Urothelium cell line (cell line): ENCODE data around the gene BLMH.

Source experiments
- DNase-seq: peaks from one replicate; pipeline ENCODE4 v3.0.0; 2011; ENCODE audit warnings: low spot score, mixed read lengths
- FAIRE-seq: peaks from 2 replicates; lab custom pipeline; 2011; peaks lifted over from hg19 to GRCh38; lab: Jason Lieb, UNC

Gene BLMH

GRCh38 chr17:30309591-30309990 lies 17.8 kb upstream of the BLMH start:
- FAIRE-seq (no peak), DNase-seq (peak; percentile 21)

DNA sequence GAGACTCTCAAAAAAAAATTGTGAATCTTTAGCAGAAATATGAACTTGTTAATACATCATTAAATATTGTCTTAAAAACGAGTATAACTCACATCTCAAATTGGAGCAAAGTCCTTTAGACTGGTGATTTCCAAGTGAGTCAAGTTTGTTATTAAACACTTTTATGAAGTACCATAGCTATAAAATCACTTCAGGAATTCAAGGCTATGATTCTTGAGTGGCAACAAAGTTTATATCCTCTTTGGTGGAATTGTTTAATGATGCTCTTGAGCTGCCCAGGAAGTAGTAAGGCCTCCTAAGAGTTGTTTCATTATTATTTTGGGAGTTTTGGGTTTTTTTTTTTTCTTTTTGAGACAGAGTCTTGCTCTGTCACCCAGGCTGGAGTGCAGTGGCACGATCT lies 16.7 kb upstream of the BLMH start:
- no peak for FAIRE-seq

GRCh38 chr17:30304778-30305177 lies 13.0 kb upstream of the BLMH start:
- DNase-seq = no peak

More for the DNA sequence above, 16.7 kb upstream of the BLMH start:
- no peak for DNase-seq

GRCh38 chr17:30302241-30302640 lies 10.5 kb upstream of the BLMH start:
- DNase-seq (no peak), FAIRE-seq (no peak)

More at GRCh38 chr17:30304778-30305177, 13.0 kb upstream of the BLMH start:
- FAIRE-seq = no peak

DNA sequence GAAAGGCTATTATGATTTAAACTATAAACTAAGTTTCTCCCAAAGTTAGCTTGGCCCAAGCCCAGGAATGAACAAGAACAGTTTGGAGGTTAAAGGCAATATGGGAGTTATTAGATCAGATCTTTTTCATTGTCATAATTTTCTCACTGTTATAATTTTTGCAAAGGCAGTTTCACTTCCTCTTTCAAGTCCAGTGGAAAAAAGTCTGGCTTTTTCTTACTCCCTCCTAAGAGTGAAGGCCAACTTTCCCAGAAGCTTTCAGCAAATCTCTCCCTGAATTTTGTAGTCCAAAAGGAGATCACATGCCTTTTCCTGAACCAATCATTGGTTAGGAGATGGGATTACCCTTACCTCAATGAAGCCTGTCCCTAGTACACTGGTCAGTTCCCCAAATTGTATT lies 9.1 kb upstream of the BLMH start:
- no peak for DNase-seq
- FAIRE-seq = no peak

DNA sequence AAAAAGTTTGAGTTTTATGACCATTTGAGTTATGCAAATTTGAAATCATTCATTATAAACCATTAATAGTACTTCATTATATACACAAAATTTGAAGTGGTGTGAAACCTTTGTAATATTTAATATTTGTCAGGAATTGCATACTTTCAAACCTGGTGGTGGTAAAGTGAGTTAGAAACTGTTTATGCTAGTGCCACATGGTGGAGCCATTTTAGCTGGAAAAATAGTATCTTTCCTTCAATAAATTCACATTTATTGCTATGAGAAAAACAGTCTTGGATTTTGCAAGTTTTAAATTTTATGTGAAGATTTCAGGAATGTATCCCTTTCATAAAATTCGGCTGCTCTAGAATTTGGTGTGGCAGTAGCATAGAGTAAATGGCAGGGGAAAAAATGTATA lies 7.3 kb upstream of the BLMH start:
- FAIRE-seq (no peak), DNase-seq (no peak)

DNA sequence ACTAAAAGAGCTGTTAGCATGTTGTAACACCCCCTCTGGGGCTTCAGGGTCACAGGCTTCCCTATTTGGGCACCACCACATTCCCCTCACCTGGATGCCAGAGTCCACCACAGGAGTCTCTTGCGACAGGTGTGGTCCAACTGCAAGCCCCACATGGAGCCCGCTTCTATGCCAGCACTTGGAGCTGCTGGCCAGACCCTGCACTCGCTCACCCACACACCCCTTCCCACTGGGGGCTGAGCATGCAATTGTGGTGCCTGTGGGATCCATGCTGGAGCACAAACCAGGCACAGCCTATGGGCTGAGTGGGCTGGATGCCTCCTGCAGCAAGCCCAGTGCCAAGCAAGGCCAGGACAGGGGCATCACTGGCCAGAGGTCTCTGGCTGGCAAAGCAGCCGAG lies 6.0 kb upstream of the BLMH start:
- no peak for FAIRE-seq
- no peak for DNase-seq

DNA sequence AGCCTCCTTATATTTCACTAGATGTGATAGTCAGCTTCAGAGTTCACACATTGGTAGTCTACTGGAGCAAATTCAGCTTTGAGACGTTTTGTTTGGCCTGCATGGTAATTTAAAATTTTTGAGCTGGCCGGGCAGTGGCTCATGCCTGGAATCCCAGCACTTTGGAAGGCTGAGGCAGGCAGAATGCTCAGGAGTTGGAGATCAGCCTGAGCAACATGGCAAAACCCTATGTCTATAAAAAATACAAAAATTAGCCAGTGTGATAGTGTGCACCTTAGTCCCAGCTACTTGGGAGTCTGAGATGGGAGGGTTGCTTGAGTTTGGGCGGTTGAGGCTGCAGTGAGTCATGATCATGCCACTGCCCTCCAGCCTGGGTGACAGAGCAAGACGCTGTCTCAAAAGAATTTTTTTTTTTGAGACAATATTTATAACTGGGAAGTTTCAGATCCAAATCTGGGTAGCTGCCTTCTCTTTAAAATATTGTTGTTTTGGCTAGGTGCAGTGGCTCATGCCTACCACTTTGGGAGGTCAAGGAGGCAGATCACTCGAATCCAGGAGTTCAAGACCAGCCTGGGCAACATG lies 4.8 kb upstream of the BLMH start:
- FAIRE-seq = no peak
- no peak for DNase-seq

DNA sequence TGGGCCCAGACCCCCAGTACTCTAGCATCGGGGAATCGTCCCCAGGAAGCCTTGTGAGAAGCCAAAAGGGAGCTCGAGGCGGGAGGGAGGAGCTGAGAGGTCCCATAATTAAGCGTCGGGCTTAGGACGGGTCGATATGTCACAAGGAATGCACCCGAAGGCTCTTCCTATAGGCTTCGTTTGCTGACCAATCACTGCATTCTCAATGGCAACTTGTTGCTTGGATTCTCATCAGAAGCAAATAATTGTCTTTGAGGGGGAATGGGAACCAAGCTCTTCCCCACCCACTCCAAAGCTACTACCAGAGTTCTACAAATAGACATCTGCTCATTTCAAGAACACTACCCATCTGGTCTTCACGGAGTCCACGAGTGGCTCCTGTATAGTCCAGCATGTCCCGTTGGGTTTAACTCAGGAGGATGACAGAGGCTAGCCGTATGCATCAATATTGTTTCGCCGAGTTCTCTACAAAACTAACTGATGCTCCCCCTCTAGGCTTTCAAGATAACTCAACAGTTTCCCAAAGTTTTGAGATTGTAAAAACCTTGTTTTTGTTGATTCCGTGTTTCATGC lies 628 bp upstream of the BLMH start:
- no peak for FAIRE-seq
- DNase-seq = no peak

DNA sequence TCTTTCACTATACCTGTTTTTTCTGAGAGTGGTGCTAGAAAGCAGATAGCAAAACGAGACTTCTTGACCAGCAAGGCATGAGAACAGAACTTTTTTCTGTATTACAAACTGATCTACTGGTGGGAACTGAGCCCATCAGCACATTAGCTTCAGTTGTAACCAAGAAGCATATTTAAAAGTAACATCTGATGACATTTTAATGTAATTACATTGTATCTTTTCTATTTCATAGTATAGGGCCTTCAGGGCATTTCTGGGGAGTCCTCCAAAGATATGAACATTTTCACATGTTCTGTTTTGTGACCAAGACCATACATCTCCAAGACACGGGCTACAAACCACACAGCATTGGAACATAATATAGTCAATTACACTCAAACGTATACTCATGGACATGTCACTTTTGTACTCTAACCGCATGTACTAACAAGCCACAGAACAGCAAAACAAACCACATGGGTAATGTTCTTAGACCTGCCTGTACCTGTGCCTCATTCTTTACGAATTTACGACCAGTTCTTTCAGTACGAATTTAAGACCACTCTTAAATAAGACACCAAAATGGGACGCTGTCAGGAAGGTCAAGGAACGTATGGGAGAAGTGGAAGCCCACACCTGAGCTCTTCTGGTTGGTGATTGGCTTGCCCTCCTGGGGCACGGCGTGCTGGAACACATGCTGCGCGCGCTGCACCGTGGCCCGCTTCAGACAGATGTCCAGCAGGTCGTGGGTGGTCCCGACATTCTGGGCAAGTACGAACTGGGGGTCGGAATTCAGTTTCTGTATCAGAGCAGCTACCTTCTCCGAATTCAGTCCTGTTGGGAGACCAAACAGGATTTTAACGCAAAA lies 825 bp downstream of the BLMH start:
- FAIRE-seq (peak; percentile 61), DNase-seq (peak; percentile 70)

GRCh38 chr17:30290077-30290476 lies 1.7 kb downstream of the BLMH start:
- no peak for DNase-seq
- no peak for FAIRE-seq

DNA sequence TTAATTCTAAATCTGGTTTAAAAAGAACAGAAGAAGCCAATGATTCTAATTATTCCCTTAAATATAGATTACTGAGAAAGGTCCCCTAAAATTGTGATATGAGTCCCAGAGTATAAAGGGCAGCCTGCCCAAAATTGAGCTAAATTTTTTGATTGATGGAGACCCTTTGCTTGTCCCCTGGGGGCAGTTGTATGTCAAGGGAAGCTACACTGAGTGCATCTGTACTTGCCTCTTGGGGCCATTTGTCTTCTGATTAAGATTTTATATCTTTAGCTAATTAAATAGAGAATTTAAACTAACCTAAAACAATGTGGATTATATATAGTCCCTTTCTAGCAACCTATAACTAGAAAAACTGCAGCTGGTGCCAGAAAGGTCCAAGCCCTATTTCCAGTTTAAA lies 12.6 kb downstream of the BLMH start:
- FAIRE-seq (no peak), DNase-seq (no peak)

- no peak for FAIRE-seq
- DNase-seq = no peak
Measured at GRCh38 chr17:30278032-30278431, 13.7 kb downstream of the BLMH start.

DNA sequence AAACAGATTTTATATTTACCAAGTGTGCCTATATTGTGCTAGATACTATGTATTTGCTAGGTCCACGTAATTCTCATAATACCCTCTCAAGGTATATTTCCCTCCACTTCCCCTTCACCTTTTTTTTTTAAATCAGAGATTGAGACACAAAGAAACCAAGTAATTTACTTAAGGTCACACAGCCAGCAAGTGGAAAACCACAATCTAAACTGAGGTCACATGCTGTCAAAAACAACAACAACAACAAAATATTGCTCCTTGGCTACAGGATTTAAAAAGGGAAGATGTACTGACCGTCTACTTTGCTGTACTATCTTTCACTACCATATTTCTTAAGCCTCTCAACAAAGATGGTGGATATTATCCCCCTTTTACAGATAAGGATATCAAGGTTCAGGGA lies 15.8 kb downstream of the BLMH start:
- FAIRE-seq (no peak), DNase-seq (no peak)

GRCh38 chr17:30274887-30275286 lies 16.9 kb downstream of the BLMH start:
- FAIRE-seq = no peak

GRCh38 chr17:30273373-30273772 lies 18.4 kb downstream of the BLMH start:
- FAIRE-seq (no peak), DNase-seq (no peak)

More at GRCh38 chr17:30274887-30275286, 16.9 kb downstream of the BLMH start:
- no peak for DNase-seq

DNA sequence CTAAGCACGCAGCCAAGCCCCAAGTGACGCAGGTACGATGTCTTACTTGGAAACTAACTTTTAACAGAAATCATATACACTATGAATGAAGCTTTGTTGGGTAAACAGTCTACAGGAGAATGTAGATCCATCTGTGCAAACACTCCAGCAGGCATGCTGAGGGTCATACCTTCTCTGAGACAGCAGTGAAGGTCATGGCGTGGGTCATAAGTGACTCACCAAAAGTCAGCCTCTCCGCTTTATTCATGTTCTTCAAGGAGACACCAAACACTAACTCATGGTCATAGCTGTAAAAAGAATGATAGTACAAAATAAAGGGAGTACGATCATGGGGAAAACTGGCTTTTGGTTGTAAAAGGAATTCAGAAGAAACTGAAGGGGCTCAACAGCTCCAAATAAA lies 20.6 kb downstream of the BLMH start:
- FAIRE-seq (no peak), DNase-seq (no peak)

DNA sequence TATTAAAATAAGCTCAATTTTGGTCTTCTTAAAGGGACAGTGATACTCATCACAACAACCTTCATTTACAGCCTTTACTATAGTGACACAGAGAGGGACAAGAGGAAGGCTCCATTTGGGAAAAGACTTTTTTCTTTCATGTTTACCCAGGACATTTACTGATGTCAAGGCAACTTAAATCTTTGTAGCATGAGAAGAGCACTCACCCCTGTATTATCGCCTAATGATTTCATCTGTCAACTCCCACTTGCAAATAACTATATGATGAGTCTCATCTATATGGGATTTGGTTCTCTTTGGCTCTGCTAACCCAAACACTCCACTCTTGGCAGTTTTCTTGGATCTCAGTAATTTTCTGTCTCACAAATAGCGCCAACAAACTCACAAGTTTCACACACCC lies 24.1 kb downstream of the BLMH start:
- FAIRE-seq = no peak
- DNase-seq = no peak

GRCh38 chr17:30263552-30264333 lies 28.0 kb downstream of the BLMH start:
- FAIRE-seq (no peak), DNase-seq (no peak)

DNA sequence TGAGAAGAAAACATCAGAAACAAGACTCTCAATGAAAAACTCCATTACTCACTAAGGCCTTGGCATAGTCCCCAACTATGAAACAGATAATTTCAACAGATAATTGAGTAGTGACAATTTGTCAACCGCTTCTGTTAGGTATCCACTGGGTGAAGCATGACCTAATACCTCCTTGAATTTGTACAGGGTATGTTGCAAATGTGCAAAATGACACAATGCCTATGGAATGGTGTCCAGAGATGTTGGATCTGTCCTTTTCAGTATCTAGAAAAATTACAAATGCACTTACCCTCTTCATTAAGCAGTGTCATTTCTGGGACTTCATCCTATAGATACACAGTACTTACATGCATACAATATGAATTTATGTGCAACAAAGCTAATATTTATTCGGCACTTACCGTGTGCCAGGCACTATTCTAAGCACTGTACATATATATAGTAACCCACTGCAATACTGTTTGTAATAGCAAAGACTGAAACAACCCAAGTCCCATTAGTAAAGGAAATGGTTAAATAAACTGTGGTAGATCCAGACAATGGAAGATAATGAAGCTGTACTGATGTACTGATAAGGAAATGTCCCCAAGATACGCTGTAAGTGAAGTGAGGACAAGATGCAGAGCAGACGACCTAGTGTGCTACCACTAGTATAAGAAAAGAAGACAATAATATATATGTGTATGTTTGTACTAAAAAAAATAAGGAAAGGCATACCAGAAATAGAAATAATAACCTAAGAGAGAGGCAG lies 34.8 kb downstream of the BLMH start:
- no peak for DNase-seq
- FAIRE-seq = no peak

- DNase-seq (no peak), FAIRE-seq (no peak)
Measured at GRCh38 chr17:30254150-30254549, 37.6 kb downstream of the BLMH start.
